ENCODE measurements around the gene CCDC3. TPM values are rescaled to one million over a fixed set of nuclear protein-coding genes. Genes with fewer than 3 reads are reported as not detected.

CCDC3 gene
- total RNA-seq, 1 donor from 2014 or later, result 4.7 TPM

DNA sequence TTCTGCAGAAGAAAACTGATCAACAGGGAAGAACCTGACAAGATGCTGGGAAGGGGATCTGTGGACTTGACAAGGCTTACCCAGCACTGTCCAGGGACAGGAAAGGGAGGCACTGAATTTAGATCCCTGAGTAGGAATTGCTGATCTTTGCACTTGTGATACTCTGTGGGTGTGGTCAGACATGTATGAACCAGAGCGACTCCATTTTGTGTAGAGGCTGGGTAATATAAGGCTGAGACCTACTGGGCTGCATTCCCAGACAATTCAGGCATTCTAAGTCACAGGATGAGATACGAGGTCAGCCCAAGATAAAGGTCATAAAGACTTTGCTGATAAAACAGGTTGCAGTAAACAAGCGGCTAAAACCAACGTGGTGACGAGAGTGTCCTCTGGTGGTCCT is 60.7 kb downstream of the CCDC3 start:
- ATAC-seq (no peak), DNase-seq (ENCODE audit: missing footprints) (no peak)
- intact Hi-C loops (cut with DNase I), result no loop called here

DNA sequence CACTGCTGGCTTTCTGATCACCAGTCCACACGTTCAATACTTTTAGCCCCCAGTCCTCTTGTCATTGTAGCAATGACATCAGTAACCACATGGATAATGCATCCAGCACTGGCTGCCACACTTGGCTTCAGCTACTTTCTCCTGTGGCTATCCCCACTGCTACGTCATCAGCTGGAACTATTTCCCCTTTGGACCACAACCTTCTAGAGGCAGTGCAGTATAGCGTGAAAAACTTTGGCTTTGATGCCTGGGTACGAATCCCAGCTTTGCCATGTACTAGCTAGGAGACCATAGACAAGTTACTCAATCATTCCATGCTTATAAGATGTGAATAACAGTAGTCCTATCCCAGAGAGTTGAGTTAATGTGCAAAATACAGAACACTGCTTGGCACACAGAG is 63.2 kb downstream of the CCDC3 start:
- DNase-seq (ENCODE audit: missing footprints) (no peak), ATAC-seq (no peak)
- intact Hi-C loops (cut with DNase I), result no loop called here

- ATAC-seq, result no peak
- intact Hi-C loops (cut with DNase I), result no loop called here
These were observed 64.0 kb downstream of the CCDC3 start for GRCh38 chr10:12937527-12937926.

DNA sequence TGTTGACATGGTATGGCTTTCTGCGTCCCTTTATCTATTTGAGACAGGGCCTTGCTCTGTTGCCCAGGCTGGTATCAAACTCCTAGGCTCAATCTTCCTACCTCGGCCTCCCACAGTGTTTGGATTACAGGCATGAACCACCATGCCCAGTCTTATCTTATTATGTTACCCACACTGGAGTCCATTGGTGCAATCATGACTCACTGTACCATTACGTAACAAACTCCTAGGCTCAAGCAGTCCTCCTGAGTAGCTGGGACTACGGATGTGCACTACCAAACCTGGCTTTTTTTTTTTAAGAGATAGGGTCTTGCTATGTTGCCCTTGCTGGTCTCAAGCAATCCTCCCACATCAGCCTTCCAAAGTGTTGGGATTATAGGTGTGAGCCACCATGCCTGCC is 66.7 kb downstream of the CCDC3 start:
- ATAC-seq (no peak), DNase-seq (ENCODE audit: missing footprints) (no peak)
- intact Hi-C loops (cut with DNase I), result no loop called here

More at GRCh38 chr10:12937527-12937926, 64.0 kb downstream of the CCDC3 start:
- DNase-seq (ENCODE audit: missing footprints), result no peak

- no peak for DNase-seq (ENCODE audit: missing footprints)
- intact Hi-C loops (cut with DNase I), result no loop called here
- no peak for ATAC-seq
These were observed 72.1 kb downstream of the CCDC3 start for GRCh38 chr10:12929381-12929780.

- ATAC-seq (no peak), DNase-seq (ENCODE audit: missing footprints) (no peak)
- intact Hi-C loops (cut with DNase I), result no loop called here
These were observed 72.9 kb downstream of the CCDC3 start for GRCh38 chr10:12928571-12928970.

DNA sequence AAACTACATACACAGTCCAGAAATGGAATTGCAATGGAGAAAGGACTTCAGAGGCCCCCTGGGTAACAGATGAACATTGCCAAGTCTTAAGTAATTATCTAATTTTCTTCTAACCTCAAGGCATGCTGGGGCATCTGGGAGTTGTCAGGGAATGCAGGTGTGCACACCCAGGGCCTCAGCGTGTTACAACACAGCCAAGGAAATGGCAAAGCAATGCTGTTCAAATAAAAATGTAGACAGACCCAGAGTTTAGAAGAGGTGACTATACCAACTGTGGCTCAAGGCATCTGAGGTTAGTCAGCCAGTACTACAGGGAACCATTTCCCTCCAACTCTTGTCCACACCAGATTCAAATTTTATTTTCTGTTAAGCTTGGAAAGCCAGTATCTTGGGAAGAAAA is 73.6 kb downstream of the CCDC3 start:
- intact Hi-C loops (cut with DNase I), result no loop called here
- ATAC-seq (no peak), DNase-seq (ENCODE audit: missing footprints) (no peak)

DNA sequence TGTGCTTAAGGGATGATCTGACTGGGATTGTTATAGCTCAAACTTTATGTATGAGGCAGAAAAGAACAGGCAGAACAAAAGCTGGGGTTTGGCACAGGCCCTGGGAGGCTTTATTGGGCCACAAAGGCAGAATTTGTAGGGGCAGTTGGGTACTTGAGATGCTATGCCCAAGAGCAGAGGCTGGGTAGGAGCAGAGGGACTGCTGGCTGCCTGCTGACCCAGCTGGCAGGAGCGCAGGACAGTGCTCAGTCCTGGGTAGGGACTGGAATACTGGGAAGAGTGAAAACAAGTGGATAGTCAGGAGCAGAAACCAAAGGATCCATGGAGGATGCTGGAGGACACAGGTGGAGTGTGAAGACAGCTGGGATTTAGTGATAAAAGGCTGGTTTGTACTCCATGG is 75.7 kb downstream of the CCDC3 start:
- ATAC-seq (no peak), DNase-seq (ENCODE audit: missing footprints) (no peak)
- intact Hi-C loops (cut with DNase I), result no loop called here

- no peak for ATAC-seq
- DNase-seq (ENCODE audit: missing footprints), result no peak
- intact Hi-C loops (cut with DNase I), result no loop called here
These were observed 76.6 kb downstream of the CCDC3 start for GRCh38 chr10:12924911-12925310.

GRCh38 chr10:12922117-12922900 is 79.2 kb downstream of the CCDC3 start:
- no peak for ATAC-seq
- no peak for DNase-seq (ENCODE audit: missing footprints)
- intact Hi-C loops (cut with DNase I), result no loop called here

- ATAC-seq (no peak), DNase-seq (ENCODE audit: missing footprints) (no peak)
- intact Hi-C loops (cut with DNase I), result no loop called here
These were observed 80.3 kb downstream of the CCDC3 start for GRCh38 chr10:12921163-12921562.

GRCh38 chr10:12919574-12919973 is 81.9 kb downstream of the CCDC3 start:
- ATAC-seq (no peak), DNase-seq (ENCODE audit: missing footprints) (no peak)
- intact Hi-C loops (cut with DNase I), result no loop called here

DNA sequence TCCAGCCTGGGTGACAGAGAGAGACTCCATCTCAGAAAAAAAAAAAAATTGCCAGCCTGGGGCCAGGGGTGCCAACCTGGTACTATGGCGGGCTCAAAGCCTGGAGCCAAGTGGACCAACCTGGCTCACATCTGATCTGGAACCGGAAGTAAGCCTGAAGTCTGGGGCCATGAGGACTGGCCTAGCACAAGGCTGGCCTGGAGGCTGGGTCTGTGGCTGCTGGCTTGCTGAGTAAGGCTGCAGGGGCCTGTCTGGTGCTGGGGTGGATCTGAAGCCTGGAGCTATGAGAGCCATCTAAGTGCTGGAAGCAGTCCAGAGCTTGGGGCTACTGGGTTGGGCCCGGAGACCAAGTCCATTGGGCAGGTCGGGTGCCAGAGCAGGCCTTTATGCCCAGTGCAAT is 84.9 kb downstream of the CCDC3 start:
- no peak for DNase-seq (ENCODE audit: missing footprints)
- intact Hi-C loops (cut with DNase I), result no loop called here

DNA sequence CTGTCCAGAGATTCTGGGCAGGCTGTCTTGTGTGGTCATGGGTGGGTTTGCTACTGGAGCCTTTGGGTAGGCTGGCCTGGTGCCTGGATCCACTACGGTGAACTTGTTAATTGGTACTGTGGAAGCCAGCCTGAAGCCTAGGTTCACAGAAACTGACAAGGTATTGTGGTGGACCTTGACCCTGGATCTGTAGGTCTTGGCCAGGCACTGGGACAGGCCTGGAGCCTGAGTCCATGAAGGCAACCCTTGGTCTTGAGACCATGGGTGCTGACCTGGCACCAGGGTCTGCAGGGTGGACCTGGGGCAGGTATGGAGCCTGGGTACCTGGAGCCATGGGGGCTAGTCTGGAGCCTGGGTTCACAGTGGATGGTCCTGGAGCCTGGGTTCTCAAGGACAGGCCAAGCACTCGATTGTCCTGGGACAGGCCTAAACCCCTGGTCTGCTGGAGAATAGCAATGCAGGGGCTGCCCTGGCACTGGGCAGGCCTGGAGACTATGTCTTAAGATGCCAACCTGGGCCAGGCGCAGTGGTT is 85.8 kb downstream of the CCDC3 start:
- no peak for DNase-seq (ENCODE audit: missing footprints)
- no peak for ATAC-seq
- intact Hi-C loops (cut with DNase I), result no loop called here

More for the DNA sequence above, 84.9 kb downstream of the CCDC3 start:
- ATAC-seq, result no peak

DNA sequence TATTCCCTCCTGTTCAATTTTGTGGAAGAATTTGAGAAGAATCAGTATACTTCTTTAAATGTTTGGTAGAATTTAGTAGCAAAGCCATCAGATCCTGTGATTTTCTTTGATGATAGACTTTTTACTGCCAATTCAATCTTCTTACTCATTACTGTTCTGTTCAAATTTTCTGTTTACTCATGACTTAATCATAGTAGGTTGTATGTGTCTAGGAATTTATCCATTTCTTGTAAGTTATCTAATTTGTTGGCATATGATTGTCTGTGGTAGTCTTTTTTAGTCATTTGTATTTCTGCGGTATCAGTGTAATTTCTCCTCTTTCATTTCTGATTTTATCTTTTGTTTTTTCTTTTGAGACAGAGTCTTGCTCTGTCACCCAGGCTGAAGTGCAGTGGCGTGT is 87.4 kb downstream of the CCDC3 start:
- intact Hi-C loops (cut with DNase I), result no loop called here
- DNase-seq (ENCODE audit: missing footprints), result no peak
- ATAC-seq, result no peak

GRCh38 chr10:12911795-12912194 is 89.7 kb downstream of the CCDC3 start:
- intact Hi-C loops (cut with DNase I), result no loop called here
- DNase-seq (ENCODE audit: missing footprints) (no peak), ATAC-seq (no peak)

DNA sequence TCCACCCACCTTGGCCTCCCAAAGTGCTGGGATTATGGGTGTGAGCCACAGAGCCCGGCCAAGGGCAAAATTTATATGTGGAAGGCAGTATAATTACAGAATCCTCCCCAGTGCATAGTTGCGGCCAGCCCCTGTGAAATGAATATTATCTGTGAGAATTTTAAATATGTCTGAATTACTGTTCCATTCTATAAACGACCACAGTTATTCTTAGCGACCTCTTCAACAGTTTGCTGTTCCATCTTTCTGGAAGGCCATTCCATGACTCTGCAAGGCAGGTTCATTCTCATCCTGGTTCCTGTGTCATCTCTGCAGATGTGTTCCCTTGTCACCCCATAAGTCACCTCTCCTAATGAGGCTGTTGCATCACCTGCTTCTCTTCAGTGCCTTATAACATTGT is 90.7 kb downstream of the CCDC3 start:
- no peak for DNase-seq (ENCODE audit: missing footprints)
- intact Hi-C loops (cut with DNase I), result no loop called here
- ATAC-seq, result no peak

DNA sequence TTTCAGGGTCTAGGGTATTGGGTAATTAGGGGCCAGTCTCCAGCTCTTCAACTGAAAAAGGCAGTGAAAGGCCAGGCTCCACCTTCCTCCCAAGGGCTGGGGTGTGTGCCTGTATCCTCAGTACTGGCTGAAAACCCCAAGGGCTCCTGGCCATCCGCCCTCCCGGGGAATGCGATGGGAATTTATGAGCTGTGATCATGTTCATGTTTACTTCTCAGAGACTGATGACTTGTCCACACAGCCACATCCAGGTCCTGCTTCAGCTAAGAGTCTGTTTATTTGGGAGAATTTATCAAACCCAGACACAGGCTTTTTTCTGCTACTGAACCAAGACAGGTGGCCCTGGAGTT is 91.7 kb downstream of the CCDC3 start:
- intact Hi-C loops (cut with DNase I), result no loop called here
- ATAC-seq, result no peak

DNA sequence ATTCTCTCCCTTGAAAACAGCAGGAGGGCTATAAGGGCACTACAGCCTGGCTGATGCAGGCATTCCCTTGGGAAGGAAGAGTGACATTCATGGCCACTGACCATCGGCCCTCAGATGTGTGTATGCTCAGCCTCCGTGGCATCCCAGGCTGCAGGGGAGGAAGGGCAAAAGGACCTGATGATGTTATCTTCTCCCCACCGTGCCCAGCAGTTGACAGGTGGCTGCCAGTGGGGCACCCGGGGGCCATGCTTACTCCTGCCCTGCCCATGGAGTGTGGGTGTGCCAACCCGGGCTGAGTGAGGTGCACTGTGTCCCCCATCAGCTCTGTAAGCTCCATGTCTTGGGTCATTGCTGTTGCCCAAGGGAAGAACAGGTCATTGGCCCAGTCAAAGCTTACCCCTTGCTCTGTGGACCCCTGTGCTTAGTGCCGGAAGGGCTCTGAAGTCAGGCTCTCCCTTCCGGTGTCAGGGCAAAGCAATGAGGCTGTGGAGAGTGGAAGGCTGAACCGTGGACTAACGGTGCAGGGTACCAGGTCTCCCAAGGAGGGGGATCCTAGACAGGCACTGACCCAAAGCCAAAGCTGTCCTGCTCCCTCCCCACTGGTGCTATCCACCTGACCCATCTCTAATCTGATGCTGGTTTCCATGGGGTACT is 92.2 kb downstream of the CCDC3 start:
- ATAC-seq (no peak), DNase-seq (ENCODE audit: missing footprints) (no peak)
- intact Hi-C loops (cut with DNase I), result no loop called here

More for the DNA sequence above, 91.7 kb downstream of the CCDC3 start:
- no peak for DNase-seq (ENCODE audit: missing footprints)

- intact Hi-C loops (cut with DNase I), result no loop called here
These were observed 92.7 kb downstream of the CCDC3 start for GRCh38 chr10:12908773-12909172.

More at GRCh38 chr10:12908773-12909172, 92.7 kb downstream of the CCDC3 start:
- ATAC-seq (no peak), DNase-seq (ENCODE audit: missing footprints) (no peak)

Measured in Right ventricle myocardium inferior (tissue), 1 donor.